ENCODE measurements around the gene MMAB. TPM values are rescaled to one million over a fixed set of nuclear protein-coding genes. Genes with fewer than 3 reads are reported as not detected.

MMAB gene
- total and polyA plus RNA-seq, 2 of the 13 experiments (the other 11 are each of a cell fraction or from before 2014, with no cell fraction given), result 26.1 to 77.3 TPM

GRCh38 chr12:109553483-109553882, 19.8 kb downstream of the MMAB start:
- Histone ChIP-seq H4K20me1 (ENCODE audit: insufficient read depth, low read length) (no peaks in the 10 kb centered on the region), H3K4me3 (replicated peaks in 1 of 3; ENCODE audit: insufficient read depth in 1 of 3, low read depth in 2 of 3, low read length in 3 of 3) (no peak overlapping the region), H3K9me3 (ENCODE audit: low read length) (no peaks in the 10 kb centered on the region), H3K79me2 (ENCODE audit: insufficient read depth, low read length) (no peaks in the 10 kb centered on the region), H3K27me3 (ENCODE audit: control insufficient read depth in 1 of 2, insufficient read depth in 2 of 2, low read length in 2 of 2) (peaks cover 4 to 34% of the 10 kb centered on the region in 2 experiments), H3K4me1 (ENCODE audit: insufficient read depth, low read length) (peaks cover 67% of the 10 kb centered on the region), H3K36me3 (replicated peaks in 1 of 2; ENCODE audit: control insufficient read depth in 1 of 2, insufficient read depth in 2 of 2, low read length in 2 of 2) (no peaks in the 10 kb centered on the region; a peak in 1 of 5 replicates), H2AFZ (ENCODE audit: low read length) (no peak overlapping the region), H3K27ac (ENCODE audit: extremely low read length, insufficient read depth, low read length) (no peak overlapping the region), H3K9ac (ENCODE audit: insufficient read depth, low read depth, low read length) (no peak overlapping the region), H3K4me2 (ENCODE audit: low read depth, low read length) (0 out of 2 replicates have a peak overlapping the region, but pooled peaks have one; percentile 15)
- WGBS (ENCODE audit: low lambda C conversion rate), result 48% methylated on average over 7 of the region's 7 CpGs
- no peak for TF ChIP-seq ZNF557 (CRISPR knock-in tag; IDR thresholded peaks at IDR 0.05)
- TF ChIP-seq, protein P1, sequence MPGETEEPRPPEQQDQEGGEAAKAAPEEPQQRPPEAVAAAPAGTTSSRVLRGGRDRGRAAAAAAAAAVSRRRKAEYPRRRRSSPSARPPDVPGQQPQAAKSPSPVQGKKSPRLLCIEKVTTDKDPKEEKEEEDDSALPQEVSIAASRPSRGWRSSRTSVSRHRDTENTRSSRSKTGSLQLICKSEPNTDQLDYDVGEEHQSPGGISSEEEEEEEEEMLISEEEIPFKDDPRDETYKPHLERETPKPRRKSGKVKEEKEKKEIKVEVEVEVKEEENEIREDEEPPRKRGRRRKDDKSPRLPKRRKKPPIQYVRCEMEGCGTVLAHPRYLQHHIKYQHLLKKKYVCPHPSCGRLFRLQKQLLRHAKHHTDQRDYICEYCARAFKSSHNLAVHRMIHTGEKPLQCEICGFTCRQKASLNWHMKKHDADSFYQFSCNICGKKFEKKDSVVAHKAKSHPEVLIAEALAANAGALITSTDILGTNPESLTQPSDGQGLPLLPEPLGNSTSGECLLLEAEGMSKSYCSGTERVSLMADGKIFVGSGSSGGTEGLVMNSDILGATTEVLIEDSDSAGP (CRISPR knock-in tag; IDR thresholded peaks at IDR 0.05; ENCODE audit: borderline replicate concordance), result 0 out of 2 replicates have a peak, but pooled peaks have one; percentile 8
- TF ChIP-seq CENPT (CRISPR knock-in tag; IDR thresholded peaks at IDR 0.05; ENCODE audit: low read depth), result no peak
- TF ChIP-seq, protein P2, sequence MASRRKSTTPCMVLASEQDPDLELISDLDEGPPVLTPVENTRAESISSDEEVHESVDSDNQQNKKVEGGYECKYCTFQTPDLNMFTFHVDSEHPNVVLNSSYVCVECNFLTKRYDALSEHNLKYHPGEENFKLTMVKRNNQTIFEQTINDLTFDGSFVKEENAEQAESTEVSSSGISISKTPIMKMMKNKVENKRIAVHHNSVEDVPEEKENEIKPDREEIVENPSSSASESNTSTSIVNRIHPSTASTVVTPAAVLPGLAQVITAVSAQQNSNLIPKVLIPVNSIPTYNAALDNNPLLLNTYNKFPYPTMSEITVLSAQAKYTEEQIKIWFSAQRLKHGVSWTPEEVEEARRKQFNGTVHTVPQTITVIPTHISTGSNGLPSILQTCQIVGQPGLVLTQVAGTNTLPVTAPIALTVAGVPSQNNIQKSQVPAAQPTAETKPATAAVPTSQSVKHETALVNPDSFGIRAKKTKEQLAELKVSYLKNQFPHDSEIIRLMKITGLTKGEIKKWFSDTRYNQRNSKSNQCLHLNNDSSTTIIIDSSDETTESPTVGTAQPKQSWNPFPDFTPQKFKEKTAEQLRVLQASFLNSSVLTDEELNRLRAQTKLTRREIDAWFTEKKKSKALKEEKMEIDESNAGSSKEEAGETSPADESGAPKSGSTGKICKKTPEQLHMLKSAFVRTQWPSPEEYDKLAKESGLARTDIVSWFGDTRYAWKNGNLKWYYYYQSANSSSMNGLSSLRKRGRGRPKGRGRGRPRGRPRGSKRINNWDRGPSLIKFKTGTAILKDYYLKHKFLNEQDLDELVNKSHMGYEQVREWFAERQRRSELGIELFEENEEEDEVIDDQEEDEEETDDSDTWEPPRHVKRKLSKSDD (CRISPR knock-in tag; IDR thresholded peaks at IDR 0.05; ENCODE audit: low read depth), result no peak
- no peak for TF ChIP-seq SOX6 (IDR thresholded peaks at IDR 0.05)
- TF ChIP-seq SOX6 (CRISPR knock-in tag; IDR thresholded peaks at IDR 0.05), result 0 out of 2 replicates have a peak, but pooled peaks have one; percentile 4
- TF ChIP-seq PITX1 (CRISPR knock-in tag; IDR thresholded peaks at IDR 0.05), result no peak
- no peak for TF ChIP-seq IRF2 (CRISPR knock-in tag; IDR thresholded peaks at IDR 0.05)
- 0 out of 2 replicates have a peak, but pooled peaks have one; percentile 0 for TF ChIP-seq HNF4A (CRISPR knock-in tag; IDR thresholded peaks at IDR 0.05)
- TF ChIP-seq CBFB (CRISPR knock-in tag; IDR thresholded peaks at IDR 0.05), result no peak
- TF ChIP-seq, protein P3, sequence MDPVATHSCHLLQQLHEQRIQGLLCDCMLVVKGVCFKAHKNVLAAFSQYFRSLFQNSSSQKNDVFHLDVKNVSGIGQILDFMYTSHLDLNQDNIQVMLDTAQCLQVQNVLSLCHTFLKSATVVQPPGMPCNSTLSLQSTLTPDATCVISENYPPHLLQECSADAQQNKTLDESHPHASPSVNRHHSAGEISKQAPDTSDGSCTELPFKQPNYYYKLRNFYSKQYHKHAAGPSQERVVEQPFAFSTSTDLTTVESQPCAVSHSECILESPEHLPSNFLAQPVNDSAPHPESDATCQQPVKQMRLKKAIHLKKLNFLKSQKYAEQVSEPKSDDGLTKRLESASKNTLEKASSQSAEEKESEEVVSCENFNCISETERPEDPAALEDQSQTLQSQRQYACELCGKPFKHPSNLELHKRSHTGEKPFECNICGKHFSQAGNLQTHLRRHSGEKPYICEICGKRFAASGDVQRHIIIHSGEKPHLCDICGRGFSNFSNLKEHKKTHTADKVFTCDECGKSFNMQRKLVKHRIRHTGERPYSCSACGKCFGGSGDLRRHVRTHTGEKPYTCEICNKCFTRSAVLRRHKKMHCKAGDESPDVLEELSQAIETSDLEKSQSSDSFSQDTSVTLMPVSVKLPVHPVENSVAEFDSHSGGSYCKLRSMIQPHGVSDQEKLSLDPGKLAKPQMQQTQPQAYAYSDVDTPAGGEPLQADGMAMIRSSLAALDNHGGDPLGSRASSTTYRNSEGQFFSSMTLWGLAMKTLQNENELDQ (CRISPR knock-in tag; IDR thresholded peaks at IDR 0.05; ENCODE audit: borderline replicate concordance), result no peak
- FAIRE-seq (no peak), ATAC-seq (peak; percentile 5), DNase-seq (ENCODE audit: low spot score) (no peak)
- ChIA-PET POLR2A (interaction anchor here (1.0 to 3.8 kb wide), 2 partner anchors 19 to 41 kb away, joined by 3 to 18 read pairs; partner anchors contain the start of genes MMAB and MVK), CTCF (ENCODE audit: low intra/inter-chr PET ratio, low total read pairs) (no interaction called here)
- intact Hi-C loops (cut with micrococcal nuclease; ENCODE audit: unreplicated experiment) (no loop called here), in situ Hi-C loops (cut with HindIII; ENCODE audit: extremely low pct_ligation_motif_present, low pct_unique_long_range_greater_than_20kb) (no loop called here)
- BruUV-seq (replicated peaks), result no TSS peak

Measured in HepG2 (cell line).